ENCODE data around the gene SOX9.

SOX9 gene

GRCh38 chr17:72150632-72151460 lies 30.0 kb downstream of the SOX9 start:
- TF ChIP-seq CTCF (IDR thresholded peaks at IDR 0.05; ENCODE audit: borderline replicate concordance, insufficient read depth, low read depth, low read length): no peak
- H3K4me3 ChIP-seq (ENCODE audit: low read depth, low read length): no peak overlapping the region

GRCh38 chr17:72151565-72152386 lies 31.0 kb downstream of the SOX9 start:
- no peak overlapping the region for H3K4me3 ChIP-seq (ENCODE audit: low read depth, low read length)
- TF ChIP-seq CTCF (IDR thresholded peaks at IDR 0.05; ENCODE audit: borderline replicate concordance, insufficient read depth, low read depth, low read length): no peak

- no peak for TF ChIP-seq CTCF (IDR thresholded peaks at IDR 0.05; ENCODE audit: borderline replicate concordance, insufficient read depth, low read depth, low read length)
- no peak overlapping the region for H3K4me3 ChIP-seq (ENCODE audit: low read depth, low read length)
Measured at GRCh38 chr17:72152387-72152929, 31.6 kb downstream of the SOX9 start.

GRCh38 chr17:72158895-72159885 lies 38.4 kb downstream of the SOX9 start:
- H3K4me3 ChIP-seq (ENCODE audit: low read depth, low read length): no peak overlapping the region
- no peak for TF ChIP-seq CTCF (IDR thresholded peaks at IDR 0.05; ENCODE audit: borderline replicate concordance, insufficient read depth, low read depth, low read length)

GRCh38 chr17:72162569-72162968 lies 41.7 kb downstream of the SOX9 start:
- H3K4me3 ChIP-seq (ENCODE audit: low read depth, low read length): no peak overlapping the region
- no peak for TF ChIP-seq CTCF (IDR thresholded peaks at IDR 0.05; ENCODE audit: borderline replicate concordance, insufficient read depth, low read depth, low read length)

- no peak overlapping the region for H3K4me3 ChIP-seq (ENCODE audit: low read depth, low read length)
- TF ChIP-seq CTCF (IDR thresholded peaks at IDR 0.05; ENCODE audit: borderline replicate concordance, insufficient read depth, low read depth, low read length): no peak
Measured at GRCh38 chr17:72163474-72163873, 42.7 kb downstream of the SOX9 start.

Data from GM12875 (cell line).